Left kidney (tissue), 2 donors: Measurements from ENCODE around the gene CAMK2A. TPM values are rescaled to one million over a fixed set of nuclear protein-coding genes. Genes with fewer than 3 reads are reported as not detected.

Experiments used
- DNase-seq: peaks from one replicate; pipeline ENCODE4 v3.0.0-alpha.2; 2013
- polyA plus RNA-seq: library from polyadenylated mRNA; unstranded; fragments of 120-200 nt; gene quantifications from one replicate; pipeline ENCODE4 v1.2.1, GENCODE V29; 2013; ENCODE audit not compliant: insufficient read length

Gene CAMK2A
- polyA plus RNA-seq, 1 donor, result 4.6 TPM

DNA sequence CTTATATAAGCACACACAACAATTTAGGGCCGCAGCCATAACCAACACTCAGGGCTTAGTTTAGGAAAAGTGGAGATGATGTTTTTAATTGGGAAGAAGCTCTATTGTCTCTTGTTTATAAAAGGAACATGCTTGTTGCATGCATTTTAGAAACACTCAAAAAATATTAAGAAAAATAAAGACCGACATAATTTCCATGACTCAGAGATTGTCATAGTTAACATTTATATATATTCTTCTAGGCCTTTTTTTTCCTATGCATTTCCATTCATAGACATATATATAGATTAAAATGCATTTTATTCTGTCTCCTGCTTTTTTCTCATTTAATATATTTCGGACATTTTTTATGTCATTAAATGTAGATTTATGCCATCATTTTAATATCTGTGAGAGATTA lies 26.7 kb upstream of the CAMK2A start:
- DNase-seq, result no peak

DNA sequence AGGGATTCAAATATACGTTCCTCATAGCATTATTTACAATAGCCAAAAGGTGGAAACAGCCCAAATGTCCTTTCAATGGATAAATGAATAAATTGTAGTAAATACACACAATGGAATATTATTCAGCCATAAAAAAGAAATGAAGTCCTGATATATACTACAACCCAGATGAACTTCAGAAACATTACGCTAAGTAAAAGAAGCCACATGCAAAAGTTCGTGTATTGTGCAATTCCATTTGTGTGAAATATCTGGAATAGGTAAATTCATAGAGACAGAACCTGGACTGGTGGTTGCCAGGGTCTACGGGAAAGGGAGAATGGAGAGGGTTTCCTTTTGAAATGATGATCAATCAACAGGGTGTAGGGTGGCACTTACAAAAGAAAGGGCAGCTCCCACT lies 25.7 kb upstream of the CAMK2A start:
- DNase-seq, result no peak

- DNase-seq, result no peak
Measured at GRCh38 chr5:150313921-150314716, 24.5 kb upstream of the CAMK2A start.

- no peak for DNase-seq
Measured at GRCh38 chr5:150313501-150313900, 23.9 kb upstream of the CAMK2A start.

GRCh38 chr5:150312518-150312917 lies 22.9 kb upstream of the CAMK2A start:
- DNase-seq, result no peak

DNA sequence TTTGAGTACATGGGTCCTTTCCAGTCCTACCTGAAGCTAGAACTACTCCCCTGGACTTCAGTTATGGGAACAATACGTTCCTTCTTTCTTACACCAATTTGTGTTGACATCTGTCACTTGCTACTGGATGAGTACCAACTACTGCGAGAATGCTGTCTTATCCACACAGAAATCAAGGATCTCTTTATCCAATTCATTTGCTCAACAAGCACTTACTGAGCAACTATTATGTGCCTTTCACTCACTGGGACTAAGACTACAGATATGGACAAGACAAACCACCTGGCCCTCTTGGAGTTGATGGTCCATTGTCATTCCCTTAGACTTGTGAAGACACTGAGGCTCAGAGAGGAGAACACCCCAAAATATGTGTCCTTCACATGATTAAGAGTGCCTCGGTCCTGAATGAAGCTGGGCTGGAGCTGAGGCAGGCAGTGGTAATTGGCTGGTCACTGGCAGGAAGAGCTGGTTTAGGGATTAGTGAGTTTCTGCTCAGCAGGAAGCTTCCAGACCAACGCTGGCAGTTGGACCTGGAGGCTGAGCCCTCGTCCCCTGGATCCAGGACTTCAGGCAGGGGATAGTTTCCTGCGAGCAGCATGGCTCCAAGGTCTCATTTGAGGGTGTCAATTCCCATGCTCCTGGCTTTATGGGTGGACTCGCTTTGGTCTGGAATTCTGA lies 21.6 kb upstream of the CAMK2A start:
- no peak for DNase-seq

DNA sequence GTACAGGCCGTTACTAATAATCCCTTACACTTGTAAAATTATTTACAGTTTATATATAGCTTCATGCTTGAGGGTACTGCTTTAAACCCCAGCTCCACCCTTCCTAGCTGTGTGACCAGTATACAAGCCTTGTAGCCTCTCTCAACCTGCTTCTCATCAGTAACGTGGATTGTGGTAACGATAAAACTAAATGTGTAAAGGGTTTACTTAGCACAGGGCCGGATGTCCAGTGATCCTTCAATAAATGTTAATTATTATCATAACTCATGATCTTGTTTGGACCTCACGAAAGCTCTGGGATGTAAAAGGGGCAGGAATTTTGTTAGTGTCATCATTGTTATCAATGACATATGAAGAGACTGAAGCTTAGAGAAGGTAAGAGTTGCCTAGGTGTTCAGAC lies 20.7 kb upstream of the CAMK2A start:
- DNase-seq, result no peak

DNA sequence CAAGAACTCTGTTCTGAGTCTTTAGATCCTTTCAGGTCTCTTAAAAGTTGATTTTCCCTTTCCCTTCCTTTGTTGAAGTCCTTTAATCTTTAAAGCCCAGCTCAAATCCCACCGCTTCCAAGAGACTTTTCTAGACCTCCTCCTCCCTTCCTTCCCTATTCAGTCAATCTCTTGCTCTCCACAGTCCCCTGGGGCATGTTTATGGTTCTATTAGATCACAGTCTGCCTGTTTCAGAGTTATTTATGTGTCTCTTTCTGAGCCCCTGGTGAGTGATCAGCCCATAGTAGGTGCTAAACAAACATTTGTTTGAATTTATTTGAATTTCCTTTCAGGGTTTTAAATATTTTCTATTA lies 20.3 kb upstream of the CAMK2A start:
- DNase-seq, result no peak

- DNase-seq, result no peak
Measured at GRCh38 chr5:150309101-150309885, 19.7 kb upstream of the CAMK2A start.

- DNase-seq, result no peak
Measured at GRCh38 chr5:150307617-150308426, 18.2 kb upstream of the CAMK2A start.

DNA sequence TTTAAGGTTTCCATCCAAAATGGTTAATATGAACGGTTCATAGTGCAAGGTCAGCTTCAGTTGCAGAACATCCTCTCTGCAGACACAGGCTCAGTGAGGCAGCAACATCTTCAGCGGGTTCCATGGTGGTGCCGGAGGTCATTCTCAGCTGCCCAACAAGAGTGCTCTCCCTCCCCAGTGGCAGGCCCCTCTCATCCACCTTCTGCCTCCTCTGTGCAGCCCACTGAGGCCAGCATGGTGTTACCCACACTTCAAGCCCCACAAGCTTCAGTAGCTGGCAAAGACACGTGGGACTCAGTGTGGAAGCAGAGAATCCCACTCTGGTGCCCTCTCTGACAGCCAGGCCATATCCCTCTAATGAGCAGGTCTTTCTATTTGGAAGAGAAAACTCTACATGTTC lies 17.2 kb upstream of the CAMK2A start:
- DNase-seq, result no peak

DNA sequence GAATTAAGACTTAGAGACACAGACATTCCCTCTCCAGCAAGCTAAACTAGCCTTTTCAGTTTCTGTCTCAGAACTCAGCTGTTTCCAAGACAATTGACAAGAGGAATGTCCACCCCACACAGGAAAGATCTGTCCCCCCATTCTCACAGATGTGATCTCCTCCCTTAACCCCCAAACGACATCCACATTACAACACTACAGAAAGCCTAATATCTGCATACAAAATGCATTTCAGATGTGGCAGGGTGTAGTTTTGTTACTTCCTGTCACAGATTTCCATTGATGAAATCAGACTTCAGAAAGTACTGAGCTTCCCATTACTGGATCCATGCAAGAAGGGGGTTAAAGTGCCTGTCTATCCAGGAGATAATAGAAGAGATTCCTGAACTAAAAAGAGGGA lies 16.0 kb upstream of the CAMK2A start:
- no peak for DNase-seq

- DNase-seq, result no peak
Measured at GRCh38 chr5:150305095-150305494, 15.5 kb upstream of the CAMK2A start.

- no peak for DNase-seq
Measured at GRCh38 chr5:150304481-150305081, 15.0 kb upstream of the CAMK2A start.

DNA sequence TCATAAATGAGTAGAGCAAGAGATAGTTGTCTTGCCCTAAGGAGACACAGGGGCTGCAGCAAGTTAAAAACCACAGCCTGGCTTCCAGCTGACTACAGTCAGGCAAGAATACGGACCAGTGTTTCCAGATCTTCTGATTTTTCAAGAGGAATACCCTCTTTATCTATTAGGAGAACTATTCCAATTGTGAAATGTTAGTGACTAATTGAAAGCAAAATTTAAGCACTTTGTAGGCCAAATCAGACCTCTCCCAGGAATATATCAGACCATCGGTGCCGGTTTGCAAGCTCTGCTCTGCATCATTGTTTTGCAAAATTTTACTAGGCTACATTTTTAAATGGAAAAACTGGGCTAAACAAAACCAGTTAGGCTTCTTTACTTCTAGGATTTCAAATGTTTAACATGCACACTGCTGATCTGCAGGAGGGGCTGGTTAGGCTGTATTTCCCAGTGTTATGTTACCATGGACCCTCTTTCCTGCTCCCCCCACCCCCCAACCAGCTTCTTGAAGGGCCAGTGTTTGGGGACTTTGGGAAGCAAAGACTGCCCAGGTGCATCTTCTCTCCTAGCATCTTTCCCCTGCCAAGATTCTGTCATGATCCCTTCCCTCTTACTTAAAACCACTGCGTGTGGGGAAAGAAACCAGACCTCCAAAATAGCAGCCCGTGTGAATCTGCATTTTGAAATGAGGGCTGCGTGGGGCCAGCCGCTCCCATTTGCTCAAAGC lies 14.2 kb upstream of the CAMK2A start:
- DNase-seq, result peak; percentile 79

DNA sequence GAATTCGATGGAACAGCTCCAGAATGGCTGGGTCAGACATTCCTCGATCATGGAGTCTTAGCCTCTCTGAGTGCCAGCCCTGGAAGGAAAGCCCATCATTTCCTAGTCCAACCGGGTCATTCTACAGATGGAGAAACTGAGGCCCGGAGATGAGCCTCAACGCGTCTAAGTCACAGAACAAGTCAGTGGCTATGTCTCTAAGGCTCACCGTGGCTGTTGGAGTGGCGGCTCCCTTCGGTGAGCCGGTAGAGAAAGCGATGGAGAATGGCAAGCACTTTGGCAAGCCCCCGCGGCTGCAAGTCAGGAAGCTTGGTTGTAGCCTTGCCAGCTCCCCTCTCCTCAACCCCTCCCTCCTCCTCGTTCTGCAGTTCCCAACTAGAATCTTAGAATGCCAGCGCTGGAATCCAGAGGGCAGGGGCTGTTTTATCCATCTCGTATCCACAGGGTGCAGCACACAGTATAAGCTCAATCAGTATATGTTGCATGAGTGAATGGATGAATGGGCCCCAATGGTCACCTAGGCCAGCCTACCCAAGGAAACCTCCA lies 13.6 kb upstream of the CAMK2A start:
- DNase-seq, result no peak

DNA sequence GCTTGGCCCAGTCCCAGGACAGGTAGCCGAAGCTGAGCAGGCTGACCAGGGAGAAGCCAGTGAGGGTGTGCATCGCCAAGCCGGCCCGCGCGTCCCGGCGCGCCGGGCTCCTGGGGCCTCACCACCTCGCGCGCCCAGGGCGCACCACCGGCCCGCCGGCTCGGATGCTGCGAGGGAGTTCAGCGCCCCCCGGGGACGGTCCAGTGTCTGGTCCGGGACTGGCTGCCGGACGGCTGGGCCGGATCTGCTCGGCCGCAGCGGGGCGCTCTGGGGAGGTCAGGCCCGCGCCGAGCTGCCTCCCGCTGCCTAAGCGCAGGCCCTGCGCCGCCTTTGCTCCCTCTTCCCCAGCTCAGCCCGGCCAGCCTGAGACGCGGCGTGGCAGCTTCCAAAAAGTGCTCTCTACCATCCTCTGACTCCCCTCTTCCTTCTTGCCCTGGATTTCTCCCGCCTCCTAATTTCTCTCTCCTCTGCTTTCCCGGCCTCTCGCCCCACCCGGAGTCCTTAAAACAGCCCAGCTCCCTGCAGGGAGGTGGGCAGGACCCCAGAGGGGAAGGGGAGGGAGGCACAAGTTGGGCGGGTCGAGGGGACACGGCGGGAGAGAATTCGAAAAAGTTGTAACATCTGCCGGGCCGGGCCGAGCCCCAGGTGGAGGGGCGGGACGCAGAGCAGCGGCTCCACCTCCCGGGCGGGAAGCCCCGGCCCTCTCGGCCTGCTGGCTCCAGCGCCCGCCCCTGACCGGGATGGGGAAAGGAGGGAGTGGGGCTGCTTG lies 12.9 kb upstream of the CAMK2A start, which contains the start of gene ARSI:
ARSI (minus strand) TSS at position 605 of the 769 bp plus-strand sequence; CDS start at position 73, 532 bp downstream.
- DNase-seq, result peak; percentile 65

- DNase-seq, result no peak
Measured at GRCh38 chr5:150301901-150302300, 12.3 kb upstream of the CAMK2A start.

DNA sequence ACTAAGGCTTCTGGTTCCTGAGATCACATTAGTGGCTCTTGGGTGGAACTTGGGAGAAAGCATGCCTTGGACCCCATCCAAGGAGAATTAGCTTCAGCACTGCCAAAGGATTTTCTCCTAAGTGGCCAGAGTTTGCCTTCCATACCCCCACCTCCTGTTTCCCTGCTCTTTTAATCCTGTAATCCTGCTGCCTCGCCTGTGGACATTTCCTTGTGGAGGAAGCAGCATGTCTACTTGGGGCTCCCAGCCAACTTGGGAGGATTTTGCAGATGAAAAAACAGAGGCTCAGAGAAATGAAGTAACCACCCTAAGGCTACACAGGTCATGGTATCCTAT lies 11.6 kb upstream of the CAMK2A start:
- no peak for DNase-seq
